K562 (cell line): ENCODE measurements around the gene NT5E.

Source experiments
- EP300 ChIP-seq: IDR thresholded peaks from 2 replicates; pipeline ENCODE4 v1.6.1; 2012; ENCODE audit warnings: low read length, improper control_type of control experiment
- FOXM1 ChIP-seq, 2 experiments: fragments of 450-650 bp in 1 of 2; sonication (generic) in 1 of 2; formaldehyde crosslinking in 1 of 2; IDR thresholded peaks; 2 replicates each; pipeline versions ENCODE4 v1.6.1 to v1.9.0; 2017 to 2022; ENCODE audit warnings: low read depth in 2 of 2, mild to moderate bottlenecking in 2 of 2, missing genetic modification reagents in 1 of 2, moderate library complexity in 1 of 2
- JUND ChIP-seq, 2 experiments: IDR thresholded peaks; 2 replicates in 1 of 2; 3 replicates in 1 of 2; pipeline ENCODE4 v1.6.1; 2011; ENCODE audit warnings: borderline replicate concordance in 2 of 2, low read depth in 2 of 2, low read length in 2 of 2, improper control_type of control experiment in 1 of 2, missing biosample characterization in 1 of 2, missing genetic modification characterization in 1 of 2, missing genetic modification reagents in 1 of 2
- PPARD ChIP-seq: fragments of 250-450 bp; sonication (Bioruptor Pico); IDR thresholded peaks from 2 replicates; pipeline ENCODE4 v1.8.0; 2022; ENCODE audit warnings: inconsistent platforms, mild to moderate bottlenecking, moderate library complexity
- STAT5A ChIP-seq: IDR thresholded peaks from 2 replicates; pipeline ENCODE4 v1.6.1; 2012; ENCODE audit warnings: low read length, inconsistent platforms, borderline replicate concordance

GRCh38 chr6:85405175-85405852, 44.6 kb upstream of the NT5E start:
- TF ChIP-seq EP300 (no peak), PPARD (CRISPR knock-in tag) (no peak), FOXM1 (IDR thresholded peaks at IDR 0.05; ENCODE audit: low read depth) (no peak), FOXM1 (CRISPR knock-in tag; IDR thresholded peaks at IDR 0.05; ENCODE audit: low read depth) (no peak), STAT5A (no peak), JUND (IDR thresholded peaks at IDR 0.05; ENCODE audit: borderline replicate concordance, low read depth, low read length) (no peak), JUND (tag; IDR thresholded peaks at IDR 0.05; ENCODE audit: borderline replicate concordance, low read depth, low read length) (no peak)
